ENCODE measurements around the gene GTF2I.
A peak's percentile ranks its signal among the peaks of the same experiment; 100 is the strongest.
"Not testable (repeated sequence)": the region's sequence is repeated elsewhere in the genome, so short reads cannot be mapped to it uniquely, and the experiment has no call there.

GTF2I gene

GRCh38 chr7:74657692-74658177 is at the start of gene GTF2I:
TSS of gene GTF2I (plus strand) at chr7:74657718. CDS start at chr7:74689129, 31,411 bp downstream.
- no peak for DNase-seq
- Mint-ChIP-seq H3K4me3 (peak within 1 kb of the TSS; percentile 90 to 96), H3K27me3 (no peaks in the 10 kb centered on the region), H3K9me3 (no peaks in the 10 kb centered on the region), H3K4me1 (peaks cover 27 to 61% of the 10 kb centered on the region in 2 donors), H3K36me3 (peaks cover 10 to 26% of the 10 kb centered on the region in 2 donors), H3K27ac (peak within 1 kb of the TSS; percentile 98)
- ATAC-seq (replicated peaks) = peak; percentile 22 to 36

- DNase-seq (no peak), ATAC-seq (replicated peaks) (no peak)
- peak overlapping the region; percentile 68 for H3K27ac Mint-ChIP-seq
- no peaks in the 10 kb centered on the region for H3K9me3 Mint-ChIP-seq
- H3K27me3 Mint-ChIP-seq = no peaks in the 10 kb centered on the region
- no peaks in the 10 kb centered on the region for H3K36me3 Mint-ChIP-seq
- no peak overlapping the region for H3K4me3 Mint-ChIP-seq
- peaks cover 20 to 27% of the 10 kb centered on the region in 2 donors for H3K4me1 Mint-ChIP-seq
Observed at GRCh38 chr7:74612015-74612829, 45.3 kb upstream of the GTF2I start.

GRCh38 chr7:74615933-74616780 is 41.4 kb upstream of the GTF2I start:
- H3K36me3 Mint-ChIP-seq = no peaks in the 10 kb centered on the region
- no peaks in the 10 kb centered on the region for H3K9me3 Mint-ChIP-seq
- peak overlapping the region; percentile 8 to 48 for H3K4me3 Mint-ChIP-seq
- H3K27me3 Mint-ChIP-seq = no peaks in the 10 kb centered on the region
- H3K4me1 Mint-ChIP-seq = peaks cover 24 to 36% of the 10 kb centered on the region in 2 donors
- no peak for DNase-seq
- peak overlapping the region; percentile 51 for H3K27ac Mint-ChIP-seq
- ATAC-seq (replicated peaks) = no peak

- H3K36me3 Mint-ChIP-seq = no peaks in the 10 kb centered on the region
- H3K4me3 Mint-ChIP-seq = peak overlapping the region; percentile 53 to 59
- no peaks in the 10 kb centered on the region for H3K9me3 Mint-ChIP-seq
- peak overlapping the region; percentile 93 for H3K27ac Mint-ChIP-seq
- H3K4me1 Mint-ChIP-seq = peaks cover 21 to 34% of the 10 kb centered on the region in 2 donors
- H3K27me3 Mint-ChIP-seq = no peaks in the 10 kb centered on the region
- peak; percentile 72 to 78 for ATAC-seq (replicated peaks)
- peak; percentile 15 for DNase-seq
Observed at GRCh38 chr7:74617180-74617744, 40.3 kb upstream of the GTF2I start.

- no peaks in the 10 kb centered on the region for H3K36me3 Mint-ChIP-seq
- ATAC-seq (replicated peaks) = no peak
Observed at GRCh38 chr7:74619235-74619860, 38.2 kb upstream of the GTF2I start.

GRCh38 chr7:74622228-74622749 is 35.2 kb upstream of the GTF2I start:
- H3K27ac Mint-ChIP-seq = no peak overlapping the region

More at GRCh38 chr7:74619235-74619860, 38.2 kb upstream of the GTF2I start:
- DNase-seq = no peak
- peaks cover 16 to 28% of the 10 kb centered on the region in 2 donors for H3K4me1 Mint-ChIP-seq
- H3K27ac Mint-ChIP-seq = no peak overlapping the region
- H3K27me3 Mint-ChIP-seq = no peaks in the 10 kb centered on the region
- H3K9me3 Mint-ChIP-seq = no peaks in the 10 kb centered on the region
- no peak overlapping the region for H3K4me3 Mint-ChIP-seq

GRCh38 chr7:74623135-74623534 is 34.4 kb upstream of the GTF2I start:
- Mint-ChIP-seq H3K9me3 (no peaks in the 10 kb centered on the region), H3K4me1 (peaks cover 0 to 2% of the 10 kb centered on the region in 2 donors), H3K4me3 (no peak overlapping the region), H3K27ac (no peak overlapping the region), H3K36me3 (no peaks in the 10 kb centered on the region), H3K27me3 (no peaks in the 10 kb centered on the region)
- no peak for ATAC-seq (replicated peaks)
- no peak for DNase-seq

More at GRCh38 chr7:74622228-74622749, 35.2 kb upstream of the GTF2I start:
- no peak overlapping the region for H3K4me3 Mint-ChIP-seq
- H3K4me1 Mint-ChIP-seq = peaks cover 6 to 8% of the 10 kb centered on the region in 2 donors
- no peaks in the 10 kb centered on the region for H3K36me3 Mint-ChIP-seq
- ATAC-seq (replicated peaks) = no peak
- H3K27me3 Mint-ChIP-seq = no peaks in the 10 kb centered on the region
- DNase-seq = no peak
- no peaks in the 10 kb centered on the region for H3K9me3 Mint-ChIP-seq

GRCh38 chr7:74625446-74625845 is 32.1 kb upstream of the GTF2I start:
- ATAC-seq (replicated peaks) = no peak

GRCh38 chr7:74627661-74628411 is 29.7 kb upstream of the GTF2I start:
- ATAC-seq (replicated peaks) (peak in 1 of 2 donors; percentile 42), DNase-seq (no peak)
- H3K9me3 Mint-ChIP-seq = no peaks in the 10 kb centered on the region
- peaks cover 0 to 2% of the 10 kb centered on the region in 2 donors for H3K4me1 Mint-ChIP-seq
- H3K27me3 Mint-ChIP-seq = no peaks in the 10 kb centered on the region
- H3K4me3 Mint-ChIP-seq = no peak overlapping the region
- H3K27ac Mint-ChIP-seq = no peak overlapping the region
- H3K36me3 Mint-ChIP-seq = no peaks in the 10 kb centered on the region

More at GRCh38 chr7:74625446-74625845, 32.1 kb upstream of the GTF2I start:
- Mint-ChIP-seq H3K4me1 (peaks cover 0 to 2% of the 10 kb centered on the region in 2 donors), H3K36me3 (no peaks in the 10 kb centered on the region), H3K9me3 (no peaks in the 10 kb centered on the region), H3K4me3 (no peak overlapping the region), H3K27me3 (no peaks in the 10 kb centered on the region), H3K27ac (no peak overlapping the region)
- no peak for DNase-seq

- no peaks in the 10 kb centered on the region for H3K27me3 Mint-ChIP-seq
- no peak for DNase-seq
- no peak overlapping the region for H3K4me3 Mint-ChIP-seq
- peaks cover 0 to 2% of the 10 kb centered on the region in 2 donors for H3K4me1 Mint-ChIP-seq
- H3K27ac Mint-ChIP-seq = no peak overlapping the region
- ATAC-seq (replicated peaks) = no peak
- no peaks in the 10 kb centered on the region for H3K36me3 Mint-ChIP-seq
- no peaks in the 10 kb centered on the region for H3K9me3 Mint-ChIP-seq
Observed at GRCh38 chr7:74632505-74632904, 25.0 kb upstream of the GTF2I start.

GRCh38 chr7:74633451-74633921 is 24.0 kb upstream of the GTF2I start:
- DNase-seq (no peak), ATAC-seq (replicated peaks) (no peak)
- Mint-ChIP-seq H3K4me3 (no peak overlapping the region), H3K36me3 (no peaks in the 10 kb centered on the region), H3K9me3 (no peaks in the 10 kb centered on the region), H3K27ac (no peak overlapping the region), H3K27me3 (no peaks in the 10 kb centered on the region), H3K4me1 (peaks cover 0 to 2% of the 10 kb centered on the region in 2 donors)

- DNase-seq (no peak), ATAC-seq (replicated peaks) (no peak)
- H3K27ac Mint-ChIP-seq = no peak overlapping the region
- no peaks in the 10 kb centered on the region for H3K9me3 Mint-ChIP-seq
- peaks cover 7 to 9% of the 10 kb centered on the region in 2 donors for H3K4me1 Mint-ChIP-seq
- no peaks in the 10 kb centered on the region for H3K36me3 Mint-ChIP-seq
- H3K27me3 Mint-ChIP-seq = no peaks in the 10 kb centered on the region
- H3K4me3 Mint-ChIP-seq = no peak overlapping the region
Observed at GRCh38 chr7:74637745-74638144, 19.8 kb upstream of the GTF2I start.

GRCh38 chr7:74650055-74650454 is 7.5 kb upstream of the GTF2I start:
- Mint-ChIP-seq H3K4me3 (peak overlapping the region; percentile 80 to 84), H3K4me1 (peaks cover 16 to 32% of the 10 kb centered on the region in 2 donors), H3K27ac (peak overlapping the region; percentile 94)
- H3K27me3 Mint-ChIP-seq, H3K9me3 Mint-ChIP-seq, H3K36me3 Mint-ChIP-seq: not testable (repeated sequence)
- DNase-seq = peak; percentile 81
- ATAC-seq (replicated peaks) = peak; percentile 97 to 98
